ENCODE results near the gene THSD4.

- TF ChIP-seq, protein P1, sequence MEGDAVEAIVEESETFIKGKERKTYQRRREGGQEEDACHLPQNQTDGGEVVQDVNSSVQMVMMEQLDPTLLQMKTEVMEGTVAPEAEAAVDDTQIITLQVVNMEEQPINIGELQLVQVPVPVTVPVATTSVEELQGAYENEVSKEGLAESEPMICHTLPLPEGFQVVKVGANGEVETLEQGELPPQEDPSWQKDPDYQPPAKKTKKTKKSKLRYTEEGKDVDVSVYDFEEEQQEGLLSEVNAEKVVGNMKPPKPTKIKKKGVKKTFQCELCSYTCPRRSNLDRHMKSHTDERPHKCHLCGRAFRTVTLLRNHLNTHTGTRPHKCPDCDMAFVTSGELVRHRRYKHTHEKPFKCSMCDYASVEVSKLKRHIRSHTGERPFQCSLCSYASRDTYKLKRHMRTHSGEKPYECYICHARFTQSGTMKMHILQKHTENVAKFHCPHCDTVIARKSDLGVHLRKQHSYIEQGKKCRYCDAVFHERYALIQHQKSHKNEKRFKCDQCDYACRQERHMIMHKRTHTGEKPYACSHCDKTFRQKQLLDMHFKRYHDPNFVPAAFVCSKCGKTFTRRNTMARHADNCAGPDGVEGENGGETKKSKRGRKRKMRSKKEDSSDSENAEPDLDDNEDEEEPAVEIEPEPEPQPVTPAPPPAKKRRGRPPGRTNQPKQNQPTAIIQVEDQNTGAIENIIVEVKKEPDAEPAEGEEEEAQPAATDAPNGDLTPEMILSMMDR (IDR thresholded peaks at IDR 0.05; ENCODE audit: low read length), result no peak
- no peak for TF ChIP-seq EZH2 (IDR thresholded peaks at IDR 0.05; ENCODE audit: borderline replicate concordance, low read length)
Observed at GRCh38 chr15:71639471-71639870, 524.2 kb downstream of the THSD4 start.
